Neural crest cell (in vitro differentiated cells): Measurements from ENCODE around the gene ADAMTS13. TPM values are rescaled to one million over a fixed set of nuclear protein-coding genes. Genes with fewer than 3 reads are reported as not detected.
"Not testable (repeated sequence)": the region's sequence is repeated elsewhere in the genome, so short reads cannot be mapped to it uniquely, and the experiment has no call there.

Experiments used
- DNase-seq: peaks from one replicate; pipeline ENCODE4 v3.0.0; 2021; ENCODE audit warnings: low read depth, mixed read lengths, low spot score
- H3K27ac Mint-ChIP-seq: one replicate; pipeline ENCODE4 v1.8.0; 2021; ENCODE audit warnings: mild to moderate bottlenecking, mixed read lengths; ENCODE audit not compliant: unreplicated experiment
- H3K27me3 Mint-ChIP-seq: 2 replicates; pipeline ENCODE4 v1.8.0; 2021; ENCODE audit warnings: low read depth, mild to moderate bottlenecking, mixed read lengths
- H3K36me3 Mint-ChIP-seq: 2 replicates; pipeline ENCODE4 v1.8.0; 2021; ENCODE audit warnings: low read depth, mild to moderate bottlenecking, mixed read lengths
- H3K4me1 Mint-ChIP-seq: 2 replicates; pipeline ENCODE4 v1.8.0; 2021; ENCODE audit warnings: mixed read lengths
- H3K4me3 Mint-ChIP-seq: one replicate; pipeline ENCODE4 v1.8.0; 2021; ENCODE audit warnings: mild to moderate bottlenecking, mixed read lengths
- H3K9me3 Mint-ChIP-seq: 2 replicates; pipeline ENCODE4 v1.8.0; 2021; ENCODE audit warnings: mixed read lengths
- total RNA-seq: library from RNA; stranded (reverse); gene quantifications from 2 replicates; pipeline ENCODE4 v1.2.1, GENCODE V29; 2021
- TF ChIP-seq, protein P1 (sequence below): fragments of 200-600 bp; sonication (generic); conservative IDR thresholded peaks from 2 replicates; pipeline ENCODE4 v1.5.0; 2021; ENCODE audit warnings: antibody characterized with exemption, mild to moderate bottlenecking

Gene ADAMTS13
- total RNA-seq, 1 donor from 2014 or later = 6.0 TPM

DNA sequence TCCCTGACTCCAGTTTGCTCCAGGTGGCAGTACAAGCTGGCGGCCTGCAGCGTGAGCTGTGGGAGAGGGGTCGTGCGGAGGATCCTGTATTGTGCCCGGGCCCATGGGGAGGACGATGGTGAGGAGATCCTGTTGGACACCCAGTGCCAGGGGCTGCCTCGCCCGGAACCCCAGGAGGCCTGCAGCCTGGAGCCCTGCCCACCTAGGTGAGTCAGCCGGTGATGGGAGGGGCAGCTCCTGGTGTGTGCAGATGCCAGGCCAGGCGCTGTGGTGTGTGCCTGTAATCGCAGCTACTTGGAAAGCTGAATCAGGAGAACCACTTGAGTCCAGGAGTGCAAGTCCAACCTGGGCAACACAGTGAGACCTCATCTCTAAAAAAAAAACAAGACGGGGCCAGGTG lies 27.6 kb downstream of the ADAMTS13 start:
- no peaks in the 10 kb centered on the region for H3K4me1 Mint-ChIP-seq
- peaks cover 3% of the 10 kb centered on the region for H3K27me3 Mint-ChIP-seq
- no peak for DNase-seq
- H3K36me3 Mint-ChIP-seq = no peaks in the 10 kb centered on the region
- no peak overlapping the region for H3K4me3 Mint-ChIP-seq
- H3K27ac Mint-ChIP-seq = no peak overlapping the region
- TF ChIP-seq, protein P1, sequence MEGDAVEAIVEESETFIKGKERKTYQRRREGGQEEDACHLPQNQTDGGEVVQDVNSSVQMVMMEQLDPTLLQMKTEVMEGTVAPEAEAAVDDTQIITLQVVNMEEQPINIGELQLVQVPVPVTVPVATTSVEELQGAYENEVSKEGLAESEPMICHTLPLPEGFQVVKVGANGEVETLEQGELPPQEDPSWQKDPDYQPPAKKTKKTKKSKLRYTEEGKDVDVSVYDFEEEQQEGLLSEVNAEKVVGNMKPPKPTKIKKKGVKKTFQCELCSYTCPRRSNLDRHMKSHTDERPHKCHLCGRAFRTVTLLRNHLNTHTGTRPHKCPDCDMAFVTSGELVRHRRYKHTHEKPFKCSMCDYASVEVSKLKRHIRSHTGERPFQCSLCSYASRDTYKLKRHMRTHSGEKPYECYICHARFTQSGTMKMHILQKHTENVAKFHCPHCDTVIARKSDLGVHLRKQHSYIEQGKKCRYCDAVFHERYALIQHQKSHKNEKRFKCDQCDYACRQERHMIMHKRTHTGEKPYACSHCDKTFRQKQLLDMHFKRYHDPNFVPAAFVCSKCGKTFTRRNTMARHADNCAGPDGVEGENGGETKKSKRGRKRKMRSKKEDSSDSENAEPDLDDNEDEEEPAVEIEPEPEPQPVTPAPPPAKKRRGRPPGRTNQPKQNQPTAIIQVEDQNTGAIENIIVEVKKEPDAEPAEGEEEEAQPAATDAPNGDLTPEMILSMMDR = no peak
- no peaks in the 10 kb centered on the region for H3K9me3 Mint-ChIP-seq

DNA sequence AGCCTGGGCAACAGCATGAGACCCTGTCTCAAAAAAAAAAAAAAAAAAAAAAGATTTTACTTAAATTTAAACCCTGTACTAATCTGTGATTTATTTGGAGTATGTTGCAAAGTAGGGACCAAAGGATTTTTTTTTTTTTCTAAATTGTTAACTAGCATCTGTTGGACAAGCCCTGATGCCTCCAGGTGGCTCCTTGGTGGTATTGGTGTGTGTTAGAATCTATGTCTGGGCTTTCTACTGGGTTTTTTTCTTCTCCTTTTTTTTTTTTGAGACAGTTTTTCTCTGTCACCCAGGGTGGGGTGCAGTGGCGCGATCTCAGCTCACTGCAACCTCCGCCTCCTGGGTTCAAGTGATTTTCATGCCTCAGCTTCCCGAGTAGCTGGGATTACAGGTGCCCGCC lies 29.7 kb downstream of the ADAMTS13 start:
- not testable (repeated sequence) for H3K27ac Mint-ChIP-seq, H3K4me3 Mint-ChIP-seq, DNase-seq, H3K9me3 Mint-ChIP-seq, H3K36me3 Mint-ChIP-seq, H3K27me3 Mint-ChIP-seq, H3K4me1 Mint-ChIP-seq

DNA sequence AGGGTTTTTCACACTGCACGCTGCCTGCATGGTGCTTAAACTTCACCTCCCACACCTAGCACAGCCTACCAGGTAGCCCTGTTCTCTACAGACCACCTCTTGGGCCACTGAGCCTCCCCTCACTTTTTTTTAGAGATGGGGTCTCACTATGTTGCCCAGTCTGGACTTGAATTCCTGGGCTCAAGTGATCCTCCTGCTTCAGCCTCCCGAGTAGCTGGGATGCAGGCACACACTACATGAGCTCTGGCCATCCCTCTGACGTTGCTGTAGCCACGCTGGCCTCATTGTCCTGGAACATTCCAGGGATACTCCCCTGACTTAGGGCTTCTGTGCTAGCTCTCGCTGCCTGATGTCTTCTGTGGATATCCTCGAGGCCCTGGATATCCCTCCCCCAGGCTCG lies 30.4 kb downstream of the ADAMTS13 start:
- Mint-ChIP-seq H3K27ac (no peak overlapping the region), H3K4me1 (no peaks in the 10 kb centered on the region), H3K36me3 (no peaks in the 10 kb centered on the region), H3K9me3 (no peaks in the 10 kb centered on the region), H3K27me3 (no peaks in the 10 kb centered on the region), H3K4me3 (no peak overlapping the region)
- TF ChIP-seq, protein P1 = no peak
- no peak for DNase-seq

DNA sequence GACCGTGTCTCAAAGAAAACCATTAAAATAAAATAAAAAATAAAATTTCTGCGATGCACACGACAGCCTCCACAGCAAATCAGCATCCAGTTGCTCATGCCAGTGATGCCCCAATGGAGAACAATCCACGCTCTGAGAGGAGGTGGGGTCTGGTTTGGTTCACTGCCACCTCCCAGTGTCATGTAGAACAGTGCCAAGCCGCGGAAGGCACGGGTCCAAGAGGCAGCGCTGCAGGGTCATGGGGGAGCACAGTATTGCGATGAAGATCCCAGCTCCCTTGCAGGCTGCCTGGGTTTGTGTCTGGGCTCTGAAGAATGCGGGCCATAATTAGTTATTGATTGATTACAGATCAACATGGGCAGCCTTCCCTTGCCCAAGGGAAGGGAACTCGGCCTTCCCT lies 31.5 kb downstream of the ADAMTS13 start:
- TF ChIP-seq, protein P1 = no peak
- Mint-ChIP-seq H3K4me3 (no peak overlapping the region), H3K27me3 (no peaks in the 10 kb centered on the region), H3K36me3 (no peaks in the 10 kb centered on the region), H3K4me1 (no peaks in the 10 kb centered on the region), H3K27ac (no peak overlapping the region), H3K9me3 (no peaks in the 10 kb centered on the region)
- no peak for DNase-seq

DNA sequence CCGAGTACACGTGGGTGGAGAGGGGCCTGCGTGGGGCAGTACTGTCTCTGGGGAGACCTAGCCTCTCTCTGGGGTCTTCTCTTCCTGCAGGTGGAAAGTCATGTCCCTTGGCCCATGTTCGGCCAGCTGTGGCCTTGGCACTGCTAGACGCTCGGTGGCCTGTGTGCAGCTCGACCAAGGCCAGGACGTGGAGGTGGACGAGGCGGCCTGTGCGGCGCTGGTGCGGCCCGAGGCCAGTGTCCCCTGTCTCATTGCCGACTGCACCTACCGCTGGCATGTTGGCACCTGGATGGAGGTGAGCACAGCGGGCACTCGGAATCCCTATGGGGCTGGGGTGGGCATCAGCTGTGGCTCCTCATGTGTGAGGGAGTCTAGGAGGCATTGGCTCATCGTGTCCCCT lies 32.2 kb downstream of the ADAMTS13 start:
- no peaks in the 10 kb centered on the region for H3K36me3 Mint-ChIP-seq
- DNase-seq = no peak

DNA sequence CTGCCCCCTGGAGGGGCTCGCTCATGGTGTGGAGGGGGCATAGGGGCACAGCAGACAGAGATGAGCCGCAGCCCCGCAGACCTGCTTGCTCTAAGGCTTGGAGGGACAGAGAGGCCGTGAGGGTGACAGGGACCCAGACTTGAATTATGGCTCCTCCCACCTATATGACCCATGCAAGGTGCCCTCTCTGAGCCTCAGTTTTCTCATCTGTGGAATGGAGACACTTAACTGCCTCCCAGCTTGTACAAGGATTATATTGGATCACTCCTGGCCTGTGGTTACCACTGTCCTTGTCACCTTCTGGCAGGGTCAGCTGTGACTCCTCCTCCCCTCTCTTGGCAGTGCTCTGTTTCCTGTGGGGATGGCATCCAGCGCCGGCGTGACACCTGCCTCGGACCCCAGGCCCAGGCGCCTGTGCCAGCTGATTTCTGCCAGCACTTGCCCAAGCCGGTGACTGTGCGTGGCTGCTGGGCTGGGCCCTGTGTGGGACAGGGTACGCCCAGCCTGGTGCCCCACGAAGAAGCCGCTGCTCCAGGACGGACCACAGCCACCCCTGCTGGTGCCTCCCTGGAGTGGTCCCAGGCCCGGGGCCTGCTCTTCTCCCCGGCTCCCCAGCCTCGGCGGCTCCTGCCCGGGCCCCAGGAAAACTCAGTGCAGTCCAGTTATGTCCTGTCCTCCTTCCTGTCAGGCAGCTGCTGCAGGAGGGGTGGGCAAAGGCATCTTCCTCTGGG lies 32.9 kb downstream of the ADAMTS13 start:
- no peak overlapping the region for H3K4me3 Mint-ChIP-seq
- TF ChIP-seq, protein P1 = no peak
- no peaks in the 10 kb centered on the region for H3K36me3 Mint-ChIP-seq
- no peaks in the 10 kb centered on the region for H3K9me3 Mint-ChIP-seq
- DNase-seq = no peak
- H3K4me1 Mint-ChIP-seq = peaks cover 7% of the 10 kb centered on the region
- no peaks in the 10 kb centered on the region for H3K27me3 Mint-ChIP-seq
- no peak overlapping the region for H3K27ac Mint-ChIP-seq

More for the DNA sequence above, 32.2 kb downstream of the ADAMTS13 start:
- no peak overlapping the region for H3K27ac Mint-ChIP-seq
- TF ChIP-seq, protein P1 = no peak
- H3K4me1 Mint-ChIP-seq = peaks cover 6% of the 10 kb centered on the region
- H3K27me3 Mint-ChIP-seq = no peaks in the 10 kb centered on the region
- no peak overlapping the region for H3K4me3 Mint-ChIP-seq
- H3K9me3 Mint-ChIP-seq = no peaks in the 10 kb centered on the region
